Esophagus muscularis mucosa (tissue), 4 donors: Measurements from ENCODE around the gene PRRX2. TPM values are rescaled to one million over a fixed set of nuclear protein-coding genes. Genes with fewer than 3 reads are reported as not detected.

Experiments used
- DNase-seq: peaks from one replicate; pipeline ENCODE4 v3.0.0-alpha.2; 2017; ENCODE audit errors: extremely low spot score
- H3K27ac ChIP-seq, 4 donors: fragments of 200-600 bp; sonication (generic); replicated peaks in 1 of 4; 1 replicate in 3 of 4; 2 replicates in 1 of 4; pipeline ENCODE4 v1.5.1; 2016 to 2019; ENCODE audit warnings: mild to moderate bottlenecking in 1 of 4
- H3K27me3 ChIP-seq, 4 donors: fragments of 200-600 bp; sonication (generic); one replicate each; pipeline versions ENCODE4 v1.5.1 to v1.6.0; 2016 to 2019
- H3K36me3 ChIP-seq, 4 donors: fragments of 200-600 bp; sonication (generic); one replicate each; pipeline ENCODE4 v1.5.1; 2016 to 2019
- H3K4me1 ChIP-seq, 4 donors: fragments of 200-600 bp; sonication (generic); one replicate each; pipeline ENCODE4 v1.5.1; 2016 to 2019
- H3K4me3 ChIP-seq, 4 donors: fragments of 200-600 bp; sonication (generic); 1 replicate in 2 of 4; 2 replicates in 2 of 4; pipeline ENCODE4 v1.5.1; 2016 to 2019; ENCODE audit warnings: mild to moderate bottlenecking in 4 of 4, moderate library complexity in 1 of 4
- H3K9me3 ChIP-seq, 4 donors: fragments of 200-600 bp; sonication (generic); 1 replicate in 3 of 4; 2 replicates in 1 of 4; pipeline ENCODE4 v1.5.1; 2016 to 2019
- EP300 ChIP-seq: sonication (generic); formaldehyde crosslinking; IDR thresholded peaks from one replicate; pipeline ENCODE4 v1.6.1; 2017; ENCODE audit warnings: antibody characterized with exemption
- POLR2A ChIP-seq: fragments of 450-650 bp; IDR thresholded peaks from one replicate; pipeline ENCODE4 v1.6.1; 2017; ENCODE audit warnings: antibody characterized with exemption, moderate library complexity, mild to moderate bottlenecking, low read depth
- POLR2AphosphoS5 ChIP-seq, 2 donors: sonication (generic); formaldehyde crosslinking; IDR thresholded peaks; one replicate each; pipeline ENCODE4 v1.6.1; 2017; ENCODE audit warnings: antibody characterized with exemption in 2 of 2
- WGBS: methylation state at CpG from one replicate; pipeline ENCODE4 v1.1.5; 2018; 5-methylcytosine and 5-hydroxymethylcytosine counted together
- intact Hi-C: fragments of 100-400 bp; cut with DNase I; formaldehyde crosslinking; loops from one replicate; pipeline ENCODE4 v1.15.1; 2023
- total RNA-seq, 4 donors: library from RNA; depleted of rRNA; stranded (reverse); fragments of >200 nt; gene quantifications; one replicate each; pipeline versions ENCODE4 v1.1.0 to v1.2.1, GENCODE V29; 2016
- TF ChIP-seq, protein P1 (sequence below), 3 experiments: fragments of 200-600 bp in 2 of 3; fragments of 450-650 bp in 1 of 3; sonication (generic) in 2 of 3; IDR thresholded peaks; one replicate each; pipeline ENCODE4 v1.5.1; 2017 to 2019; ENCODE audit warnings: antibody characterized with exemption in 3 of 3, mild to moderate bottlenecking in 2 of 3, moderate library complexity in 1 of 3

Gene PRRX2
- total RNA-seq, 4 donors from 2014 or later, result 1.7 to 13.1 (median 6.2) TPM

DNA sequence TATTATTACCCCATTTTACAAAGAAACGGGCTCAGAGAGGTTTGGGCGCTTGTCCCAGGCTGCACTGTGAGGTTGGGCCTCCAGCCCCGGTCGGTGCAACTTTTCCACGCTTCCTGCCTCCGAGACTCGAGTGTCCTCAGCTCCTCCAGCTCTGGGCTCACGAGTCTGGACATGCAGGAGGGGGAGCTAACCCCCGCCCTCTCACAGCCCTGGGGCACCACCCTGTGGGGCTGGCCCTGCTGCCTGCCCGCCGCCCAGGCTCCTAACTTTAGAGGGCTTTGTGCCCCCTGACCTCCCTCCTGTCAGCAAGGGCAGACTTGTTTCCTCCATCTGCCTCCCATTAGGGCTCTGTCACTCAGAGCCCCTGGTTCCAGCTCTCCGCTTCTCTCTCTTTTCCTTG is 19.2 kb upstream of the PRRX2 start:
- 78% methylated on average over 12 of the region's 12 CpGs for WGBS
- Histone ChIP-seq H3K4me3 (no peak overlapping the region), H3K4me1 (peaks cover 1 to 13% (median 9%) of the 10 kb centered on the region in 4 donors), H3K27me3 (no peaks in the 10 kb centered on the region), H3K36me3 (no peaks in the 10 kb centered on the region), H3K27ac (no peak overlapping the region), H3K9me3 (no peaks in the 10 kb centered on the region)
- TF ChIP-seq POLR2A, result no peak
- no peak for TF ChIP-seq EP300
- no peak for TF ChIP-seq POLR2AphosphoS5 (IDR thresholded peaks at IDR 0.05)
- TF ChIP-seq, protein P1, sequence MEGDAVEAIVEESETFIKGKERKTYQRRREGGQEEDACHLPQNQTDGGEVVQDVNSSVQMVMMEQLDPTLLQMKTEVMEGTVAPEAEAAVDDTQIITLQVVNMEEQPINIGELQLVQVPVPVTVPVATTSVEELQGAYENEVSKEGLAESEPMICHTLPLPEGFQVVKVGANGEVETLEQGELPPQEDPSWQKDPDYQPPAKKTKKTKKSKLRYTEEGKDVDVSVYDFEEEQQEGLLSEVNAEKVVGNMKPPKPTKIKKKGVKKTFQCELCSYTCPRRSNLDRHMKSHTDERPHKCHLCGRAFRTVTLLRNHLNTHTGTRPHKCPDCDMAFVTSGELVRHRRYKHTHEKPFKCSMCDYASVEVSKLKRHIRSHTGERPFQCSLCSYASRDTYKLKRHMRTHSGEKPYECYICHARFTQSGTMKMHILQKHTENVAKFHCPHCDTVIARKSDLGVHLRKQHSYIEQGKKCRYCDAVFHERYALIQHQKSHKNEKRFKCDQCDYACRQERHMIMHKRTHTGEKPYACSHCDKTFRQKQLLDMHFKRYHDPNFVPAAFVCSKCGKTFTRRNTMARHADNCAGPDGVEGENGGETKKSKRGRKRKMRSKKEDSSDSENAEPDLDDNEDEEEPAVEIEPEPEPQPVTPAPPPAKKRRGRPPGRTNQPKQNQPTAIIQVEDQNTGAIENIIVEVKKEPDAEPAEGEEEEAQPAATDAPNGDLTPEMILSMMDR (IDR thresholded peaks at IDR 0.05), result no peak
- no peak for DNase-seq
- intact Hi-C loops, result no loop called here

DNA sequence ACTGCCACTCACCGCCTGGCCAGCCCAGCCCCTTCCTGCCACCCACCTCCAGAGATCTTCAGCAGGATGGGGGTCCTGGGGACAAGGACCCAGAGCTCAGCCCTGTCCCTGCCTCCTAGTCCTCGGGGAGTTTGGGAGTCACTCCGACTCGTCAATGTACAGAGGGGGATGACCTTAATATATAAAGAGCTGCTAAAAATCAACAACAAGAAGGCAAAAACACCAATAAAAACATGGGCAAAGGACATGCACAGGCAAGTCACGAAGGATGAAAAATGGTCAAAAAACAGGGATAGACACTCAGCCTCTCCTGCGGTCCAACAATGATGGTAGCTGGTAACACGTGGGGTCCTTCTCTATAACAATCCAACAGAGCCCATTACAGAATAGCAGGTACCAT is 18.8 kb upstream of the PRRX2 start:
- Histone ChIP-seq H3K9me3 (no peaks in the 10 kb centered on the region), H3K4me1 (peaks cover 0 to 9% (median 6%) of the 10 kb centered on the region in 4 donors), H3K36me3 (no peaks in the 10 kb centered on the region), H3K27me3 (no peaks in the 10 kb centered on the region), H3K4me3 (no peak overlapping the region), H3K27ac (no peak overlapping the region)
- 92% methylated on average over 7 of the region's 7 CpGs for WGBS
- DNase-seq, result no peak
- intact Hi-C loops, result no loop called here
- no peak for TF ChIP-seq POLR2A
- no peak for TF ChIP-seq POLR2AphosphoS5 (IDR thresholded peaks at IDR 0.05)
- TF ChIP-seq, protein P1 (IDR thresholded peaks at IDR 0.05), result no peak
- no peak for TF ChIP-seq EP300

DNA sequence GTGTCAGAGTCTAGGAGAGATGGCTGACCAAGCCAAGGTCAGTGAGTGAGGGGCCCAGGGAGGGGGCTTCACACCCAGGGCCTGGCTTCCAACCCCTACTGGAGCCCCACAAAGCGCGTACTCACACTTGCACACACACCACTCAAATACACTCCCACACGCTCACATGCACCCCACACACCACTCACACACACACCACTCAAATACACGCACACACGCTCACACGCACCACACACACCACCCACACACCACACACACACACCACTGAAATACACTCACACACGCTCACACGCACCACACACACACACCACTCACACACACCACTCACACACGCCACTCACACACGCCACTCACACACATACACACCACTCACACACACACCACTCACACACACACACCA is 17.8 kb upstream of the PRRX2 start:
- 81% methylated on average over 10 of the region's 10 CpGs for WGBS
- intact Hi-C loops, result no loop called here

DNA sequence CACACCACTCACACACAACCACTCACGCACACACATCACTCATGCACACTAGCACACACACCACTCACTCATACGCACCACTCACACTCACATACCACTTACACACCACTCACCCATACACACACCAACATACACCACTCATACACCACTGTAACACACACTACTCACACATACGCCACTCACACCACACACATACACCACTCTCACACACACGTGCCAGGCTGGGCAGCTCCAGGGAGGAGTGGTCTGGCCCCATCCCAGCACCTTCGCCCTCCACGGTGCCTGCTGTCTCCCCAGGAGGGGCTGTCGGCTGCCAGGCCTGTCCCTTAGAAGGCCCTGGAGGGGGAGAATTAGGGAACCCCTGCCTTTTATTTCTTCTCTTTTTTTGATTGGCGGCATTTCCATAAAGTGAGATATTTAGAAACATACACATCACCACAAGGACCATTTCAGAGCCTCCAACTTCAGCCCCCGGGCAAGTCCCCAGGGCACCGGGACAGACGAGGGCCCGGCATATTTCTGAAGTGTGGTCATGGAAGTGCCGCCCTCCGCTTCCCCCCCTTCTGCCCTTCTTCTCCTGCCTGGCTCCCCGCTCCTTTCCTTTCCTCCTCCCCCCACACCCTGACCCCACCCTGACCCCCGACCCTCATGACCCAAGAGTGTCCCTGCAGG is 17.2 kb upstream of the PRRX2 start:
- no peaks in the 10 kb centered on the region for H3K27me3 ChIP-seq
- H3K4me3 ChIP-seq, result no peak overlapping the region
- no peak for TF ChIP-seq EP300
- TF ChIP-seq POLR2A, result no peak
- no peak for TF ChIP-seq POLR2AphosphoS5 (IDR thresholded peaks at IDR 0.05)
- TF ChIP-seq, protein P1 (IDR thresholded peaks at IDR 0.05), result no peak
- DNase-seq, result no peak
- H3K9me3 ChIP-seq, result no peaks in the 10 kb centered on the region
- intact Hi-C loops, result no loop called here
- H3K4me1 ChIP-seq, result no peaks in the 10 kb centered on the region
- no peaks in the 10 kb centered on the region for H3K36me3 ChIP-seq
- no peak overlapping the region for H3K27ac ChIP-seq
- 69% methylated on average over 16 of the region's 16 CpGs for WGBS

More for the DNA sequence above, 17.8 kb upstream of the PRRX2 start:
- Histone ChIP-seq H3K27ac (no peak overlapping the region), H3K36me3 (no peaks in the 10 kb centered on the region), H3K9me3 (no peaks in the 10 kb centered on the region), H3K4me1 (peaks cover 0 to 5% (median 3%) of the 10 kb centered on the region in 4 donors), H3K4me3 (no peak overlapping the region), H3K27me3 (no peaks in the 10 kb centered on the region)
- DNase-seq, result no peak
- no peak for TF ChIP-seq POLR2A
- TF ChIP-seq POLR2AphosphoS5 (IDR thresholded peaks at IDR 0.05), result no peak
- TF ChIP-seq, protein P1 (IDR thresholded peaks at IDR 0.05), result no peak
- TF ChIP-seq EP300, result no peak

DNA sequence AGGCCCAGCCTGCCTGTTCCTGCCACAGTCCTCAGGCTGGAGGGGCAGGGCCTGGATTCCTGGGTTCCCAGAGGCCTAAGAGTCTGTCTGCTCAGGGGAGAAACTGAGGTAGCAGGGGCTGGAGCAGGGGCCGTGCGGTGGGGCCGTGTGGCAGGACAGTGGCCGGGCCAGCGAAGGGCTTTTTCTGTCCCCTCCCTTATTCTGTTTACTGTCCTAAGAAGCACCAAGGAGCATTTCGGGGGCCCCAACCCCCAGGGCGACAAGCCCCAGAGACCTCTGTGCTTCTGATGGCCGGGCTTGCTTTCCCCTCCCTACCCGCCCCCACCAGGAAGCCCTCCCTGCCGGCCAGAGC is 16.7 kb upstream of the PRRX2 start:
- no peaks in the 10 kb centered on the region for H3K9me3 ChIP-seq
- intact Hi-C loops, result no loop called here

More for the DNA sequence above, 16.7 kb upstream of the PRRX2 start:
- 77% methylated on average over 7 of the region's 10 CpGs for WGBS
- DNase-seq, result no peak
- Histone ChIP-seq H3K27me3 (no peaks in the 10 kb centered on the region), H3K4me1 (peaks cover 0 to under 1% (median 0%) of the 10 kb centered on the region in 4 donors), H3K36me3 (no peaks in the 10 kb centered on the region), H3K4me3 (no peak overlapping the region), H3K27ac (no peak overlapping the region)
- TF ChIP-seq POLR2AphosphoS5 (IDR thresholded peaks at IDR 0.05) (no peak), EP300 (no peak), POLR2A (no peak)
- TF ChIP-seq, protein P1 (IDR thresholded peaks at IDR 0.05), result no peak
